GM19438 (cell line): Measurements from ENCODE around the gene DIRAS2.
"Not testable (repeated sequence)": the region's sequence is repeated elsewhere in the genome, so short reads cannot be mapped to it uniquely, and the experiment has no call there.

Source experiments
- ATAC-seq: cut with Tn5 transposase; IDR thresholded peaks from one replicate; pipeline ENCODE4 v1.9.1; 2021; ENCODE audit warnings: low read depth; ENCODE audit not compliant: unreplicated experiment

Gene DIRAS2, protein sequence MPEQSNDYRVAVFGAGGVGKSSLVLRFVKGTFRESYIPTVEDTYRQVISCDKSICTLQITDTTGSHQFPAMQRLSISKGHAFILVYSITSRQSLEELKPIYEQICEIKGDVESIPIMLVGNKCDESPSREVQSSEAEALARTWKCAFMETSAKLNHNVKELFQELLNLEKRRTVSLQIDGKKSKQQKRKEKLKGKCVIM

DNA sequence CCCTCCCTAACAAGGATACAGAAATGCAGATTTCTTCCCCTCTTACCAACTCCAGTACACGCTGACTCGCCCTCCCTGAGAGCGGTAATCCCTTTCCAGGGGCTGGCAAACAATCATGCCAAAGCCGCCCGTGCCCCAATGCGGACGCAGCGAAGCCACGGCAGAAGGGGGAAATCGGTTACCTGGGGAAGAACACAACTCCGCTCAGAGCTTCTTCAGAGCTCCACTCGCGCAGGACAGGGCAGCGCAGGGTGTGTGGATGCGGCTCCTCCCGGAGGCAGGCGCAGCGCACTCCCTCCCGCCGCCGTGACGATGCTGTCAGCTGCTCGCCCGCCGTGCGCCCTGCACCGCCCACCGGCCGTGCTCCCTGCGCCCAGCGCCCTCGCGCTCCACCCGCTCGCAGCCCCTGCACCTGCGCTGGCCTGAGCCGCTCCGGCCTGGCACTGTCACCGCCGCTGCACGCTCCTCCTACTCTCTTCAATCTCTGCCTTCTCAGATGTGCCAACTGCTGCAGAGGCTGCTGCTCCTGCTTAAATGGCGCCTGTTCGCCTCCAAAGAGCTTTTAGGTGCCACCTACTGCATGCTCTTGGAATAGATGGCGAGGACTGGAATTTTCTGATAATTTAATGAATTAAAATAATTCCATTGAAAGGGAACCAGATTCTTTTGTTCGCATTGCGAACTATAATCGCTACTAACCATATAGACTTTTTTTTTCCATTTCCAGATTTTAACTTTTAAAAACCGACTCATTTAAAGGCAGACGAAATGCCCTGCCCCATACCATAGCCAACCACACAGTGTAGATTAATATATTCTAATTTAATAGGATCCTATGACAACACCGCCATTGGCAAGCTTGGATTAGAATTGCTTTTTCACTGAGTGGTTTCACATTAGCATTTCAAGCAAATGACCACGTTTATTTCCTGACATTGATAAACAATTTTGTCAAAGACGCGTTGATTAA, at the start of gene DIRAS2:
Gene DIRAS2 (minus strand): TSS at position 255 of the 970 bp plus-strand sequence. CDS start 28,997 bp downstream, outside the sequence.
- ATAC-seq: no peak

DNA sequence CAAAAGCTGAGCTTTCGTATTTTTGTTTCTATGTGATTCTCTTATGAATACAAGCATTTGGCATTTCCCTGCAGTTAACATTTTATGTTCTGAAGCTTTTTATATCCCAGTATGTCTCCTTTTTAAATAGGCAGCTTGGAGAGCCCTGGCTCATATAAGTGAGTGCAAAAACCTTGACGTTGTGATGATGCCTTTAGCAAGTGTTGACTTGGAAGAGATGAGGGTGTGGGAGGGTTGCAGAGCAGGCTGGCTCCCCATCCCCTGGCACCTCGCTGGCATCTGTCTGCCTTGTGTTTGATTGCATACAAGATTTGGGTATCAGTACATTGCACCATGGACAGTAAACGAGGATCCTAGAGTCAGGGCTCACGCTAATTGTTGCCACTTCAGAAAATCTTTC, 42.1 kb upstream of the DIRAS2 start:
- ATAC-seq: no peak

DNA sequence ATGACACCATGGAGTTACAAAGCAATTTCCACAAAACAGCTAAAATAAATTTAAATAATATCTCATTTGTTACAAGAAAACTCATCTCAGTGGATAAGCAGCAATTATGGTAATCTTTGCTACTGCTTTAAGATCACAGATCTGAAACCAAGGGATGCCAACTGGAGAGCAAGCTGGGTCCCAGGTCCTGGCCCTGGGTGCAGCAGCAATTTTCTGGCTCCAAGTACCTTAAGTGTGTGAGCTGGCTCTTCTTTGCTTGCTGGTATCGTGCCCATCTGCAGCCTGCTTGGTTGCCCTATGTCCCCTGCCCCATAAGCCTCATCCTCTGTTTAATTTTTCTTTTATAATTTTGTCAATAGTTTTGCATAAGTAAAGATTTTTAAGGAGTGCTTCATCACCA, 41.5 kb upstream of the DIRAS2 start:
- no peak for ATAC-seq

DNA sequence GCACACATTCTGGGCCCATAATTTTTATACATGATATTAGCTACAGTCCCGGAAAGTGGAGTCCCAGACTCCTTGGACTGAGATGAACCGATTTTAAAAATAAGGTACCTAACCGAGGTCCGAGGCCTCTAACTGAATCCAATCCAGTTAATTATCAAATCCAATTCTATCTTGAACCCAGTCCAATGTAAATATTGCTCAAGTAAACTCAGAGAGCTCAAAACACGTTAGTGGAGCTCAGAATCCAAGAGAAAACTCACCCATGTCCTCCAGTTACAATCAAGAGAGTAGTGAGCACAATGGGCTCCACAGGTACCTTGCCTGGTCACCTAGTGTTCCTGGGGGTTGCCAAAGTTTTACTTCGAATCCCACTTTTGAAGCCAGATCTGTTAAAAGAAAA, 37.9 kb upstream of the DIRAS2 start:
- ATAC-seq: no peak

DNA sequence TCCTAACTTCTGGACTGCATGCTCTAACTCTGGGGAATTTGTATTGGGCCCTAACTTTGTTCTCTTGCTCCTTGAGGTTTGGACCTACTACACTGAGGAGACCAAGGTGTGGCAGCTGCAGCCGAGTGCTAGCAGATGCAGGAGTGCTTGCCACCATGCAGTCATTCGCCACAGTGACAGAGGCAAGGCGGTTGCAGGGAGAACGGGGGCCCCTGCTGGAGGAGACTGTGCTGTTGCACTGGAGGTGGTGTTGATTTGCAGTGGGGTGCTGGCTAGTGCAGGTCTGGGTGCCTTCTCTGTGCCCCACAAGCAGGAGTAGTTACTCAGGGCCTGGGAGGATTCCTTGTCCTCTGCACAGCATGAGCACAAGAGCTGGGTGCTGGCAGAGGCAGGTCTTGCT, 22.4 kb upstream of the DIRAS2 start:
- no peak for ATAC-seq

DNA sequence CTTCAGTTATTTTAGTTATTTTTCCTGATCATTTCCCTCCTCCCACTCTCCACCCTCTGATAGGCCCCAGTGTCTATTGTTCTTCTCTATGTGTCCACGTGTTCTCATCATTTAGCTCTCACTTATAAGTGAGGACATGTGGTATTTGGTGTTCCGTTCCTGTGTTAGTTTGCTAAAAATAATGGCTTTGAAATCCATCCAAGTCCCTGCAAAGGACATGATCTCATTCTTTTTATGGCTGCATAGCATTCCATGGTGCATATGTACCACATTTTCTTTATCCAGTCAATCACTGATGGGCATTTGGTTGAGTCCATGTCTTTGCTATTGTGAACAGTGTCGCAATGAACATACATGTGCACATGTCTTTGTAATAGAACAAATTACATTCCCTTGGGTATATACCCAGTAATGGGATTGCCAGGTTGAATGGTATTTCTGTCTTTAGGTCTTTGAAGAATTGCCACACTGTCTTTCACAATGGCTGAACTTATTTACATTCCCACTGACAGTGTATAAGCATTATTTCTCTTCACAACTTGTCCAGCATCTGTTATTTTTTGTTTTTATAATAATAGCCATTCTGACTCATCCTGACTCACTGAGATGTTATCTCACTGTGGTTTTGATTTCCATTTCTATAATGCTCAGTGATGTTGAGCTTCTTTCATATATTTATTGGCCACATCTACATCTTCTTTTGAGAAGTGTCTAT, 17.2 kb upstream of the DIRAS2 start:
- no peak for ATAC-seq

DNA sequence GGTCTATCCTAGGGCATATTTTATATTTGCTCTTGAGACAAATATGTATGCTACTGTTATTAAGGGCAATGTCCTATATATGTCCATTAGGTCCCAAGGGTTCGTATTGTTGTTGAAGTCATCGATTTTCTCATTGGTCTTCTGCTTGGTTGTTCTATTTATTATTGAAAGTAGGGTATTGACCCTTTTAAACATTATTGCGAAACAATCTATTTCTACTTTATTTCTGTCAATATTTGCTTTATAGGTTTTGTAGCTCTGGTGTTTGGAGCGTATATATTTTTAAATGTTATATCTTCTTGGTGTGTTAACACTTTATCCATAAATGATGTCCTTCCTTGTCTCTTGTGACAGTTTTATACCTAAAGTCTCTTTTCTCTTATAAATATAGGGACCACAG, 16.2 kb upstream of the DIRAS2 start:
- no peak for ATAC-seq

DNA sequence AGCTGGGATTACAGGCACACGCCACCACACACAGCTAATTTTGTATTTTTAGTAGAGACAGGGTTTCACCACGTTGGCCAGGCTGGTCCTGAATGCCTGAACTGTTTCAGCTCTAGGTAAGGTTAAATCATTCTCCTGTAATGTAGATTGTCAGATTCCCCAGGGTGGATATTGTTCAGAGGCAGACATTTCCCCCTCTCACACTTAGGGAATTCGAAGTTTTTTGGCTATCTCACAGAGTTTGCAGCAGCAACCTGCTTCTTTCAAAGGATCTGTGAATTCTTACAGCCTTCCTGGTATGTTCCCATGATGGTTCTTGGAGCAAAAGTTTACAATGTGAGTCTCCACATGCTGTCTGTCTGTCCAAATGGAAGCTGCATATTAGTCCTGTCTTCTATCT, 15.6 kb upstream of the DIRAS2 start:
- no peak for ATAC-seq

DNA sequence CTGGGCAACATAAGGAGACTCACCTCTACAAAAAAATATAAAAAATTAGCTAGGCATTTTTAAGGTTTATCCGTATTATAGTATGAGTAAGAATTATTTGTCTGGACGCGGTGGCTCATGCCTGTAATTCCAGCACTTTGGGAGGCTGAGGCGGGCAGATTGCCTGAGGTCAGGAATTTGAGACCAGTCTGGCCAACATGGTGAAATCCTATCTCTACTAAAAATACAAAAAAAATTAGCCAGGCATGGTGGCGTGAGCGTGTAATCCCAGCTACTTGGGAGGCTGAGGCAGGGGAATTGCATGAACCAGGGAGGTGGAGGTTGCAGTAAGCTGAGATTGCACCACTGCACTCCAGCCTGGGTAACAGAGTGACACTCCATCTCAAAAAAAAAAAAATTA, 14.3 kb upstream of the DIRAS2 start:
- not testable (repeated sequence) for ATAC-seq

DNA sequence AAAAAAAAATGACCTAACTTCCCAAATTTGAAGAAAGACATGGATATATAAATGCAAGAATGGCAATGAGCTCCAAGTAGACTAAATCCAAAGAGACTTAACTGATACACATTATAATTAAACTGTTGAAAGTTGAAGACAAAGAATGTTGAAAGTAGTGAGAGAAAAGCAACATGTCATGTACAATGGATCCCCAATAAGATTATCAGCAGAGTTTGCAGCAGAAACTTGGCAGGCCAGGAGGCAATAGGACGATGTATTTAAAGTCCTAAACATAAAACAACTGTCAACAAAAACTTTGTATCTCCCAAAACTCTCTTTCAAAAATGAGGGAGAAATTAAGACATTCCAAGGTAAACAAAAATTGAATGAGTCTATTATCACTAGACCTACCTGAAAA, 8.6 kb upstream of the DIRAS2 start:
- ATAC-seq: no peak

DNA sequence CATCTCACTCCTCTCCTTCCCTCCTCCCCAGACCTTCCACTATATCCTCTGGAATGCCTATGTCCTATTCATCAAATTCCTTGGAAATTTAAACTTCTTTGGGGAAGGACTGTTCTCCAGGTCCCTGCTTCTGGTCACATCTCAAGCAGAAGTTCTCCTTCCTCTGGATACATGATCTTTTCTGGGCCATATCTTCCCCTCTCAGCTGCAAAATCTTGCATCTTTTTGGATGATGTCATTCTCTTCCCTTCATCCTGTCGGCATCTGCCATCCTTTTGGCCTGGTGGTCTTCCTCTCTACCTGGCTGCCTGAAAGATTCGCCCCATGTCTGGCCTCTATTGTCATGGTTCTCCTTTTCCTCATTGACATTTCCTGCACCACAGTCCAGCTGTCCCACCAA, 5.2 kb upstream of the DIRAS2 start:
- no peak for ATAC-seq

DNA sequence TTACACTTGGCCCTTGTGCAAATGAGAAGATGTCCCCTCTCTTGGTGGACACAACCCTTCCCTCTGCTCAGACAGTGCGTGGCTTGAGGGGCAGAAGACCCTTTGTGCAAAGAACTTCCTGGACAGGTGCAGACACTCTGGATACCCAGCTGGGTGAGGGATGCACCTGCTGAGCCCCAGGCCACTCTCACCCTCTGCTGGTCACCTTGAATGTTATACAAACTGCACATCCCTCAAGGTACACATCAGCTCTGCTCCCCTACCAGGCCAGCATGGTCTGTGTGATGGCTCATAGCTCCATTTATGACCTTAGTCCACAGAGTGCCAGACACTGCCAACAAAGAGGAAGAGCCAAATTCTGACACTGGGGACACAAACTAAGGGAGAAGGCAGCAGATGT, 3.1 kb upstream of the DIRAS2 start:
- no peak for ATAC-seq

DNA sequence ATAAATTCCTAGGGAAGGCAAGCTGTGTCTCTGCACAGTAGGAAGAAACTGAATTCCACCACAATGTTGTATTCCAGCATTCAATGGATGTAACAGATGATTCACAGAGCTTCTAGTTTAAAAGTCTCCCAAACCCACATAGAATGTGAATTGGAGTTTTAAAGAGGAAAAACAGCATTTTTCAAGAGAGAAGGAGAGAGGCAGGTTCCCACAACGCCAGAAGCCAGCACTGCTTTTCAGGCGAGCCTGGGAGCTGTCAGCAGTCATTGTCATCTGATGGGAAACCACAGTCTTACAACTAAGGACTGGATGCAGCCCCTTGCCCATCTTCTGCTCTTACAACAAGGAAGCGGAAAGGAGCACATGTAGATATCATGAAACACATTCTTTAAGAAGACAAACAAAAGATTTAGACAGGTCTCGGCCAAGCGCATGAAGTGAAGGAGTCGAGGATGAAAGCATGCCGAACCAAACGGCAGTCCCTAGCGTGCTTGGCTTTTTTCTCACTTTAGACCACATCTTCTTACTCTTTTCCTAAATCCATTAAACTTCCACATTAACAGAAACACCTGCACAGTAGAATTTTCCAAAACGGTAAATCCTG, 638 bp downstream of the DIRAS2 start:
- ATAC-seq: no peak

DNA sequence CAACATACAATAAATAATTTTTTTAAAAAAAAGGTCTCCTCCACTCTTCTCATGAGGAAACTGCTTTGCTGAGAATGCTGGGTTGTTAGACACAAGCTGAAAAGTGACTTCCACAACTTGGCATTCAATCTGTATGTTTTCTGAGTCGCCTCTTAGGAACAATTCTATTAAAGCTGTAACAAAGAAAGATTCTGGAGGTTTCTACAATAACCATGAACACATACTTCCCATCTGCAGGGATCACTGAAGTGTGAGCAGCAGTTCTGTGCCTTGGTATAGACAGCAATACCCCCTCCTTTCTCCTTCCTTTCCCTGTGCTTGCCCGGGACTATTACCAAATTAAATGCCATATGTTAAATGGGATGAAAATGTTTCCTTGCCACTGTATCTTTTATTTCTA, 1.5 kb downstream of the DIRAS2 start:
- no peak for ATAC-seq

DNA sequence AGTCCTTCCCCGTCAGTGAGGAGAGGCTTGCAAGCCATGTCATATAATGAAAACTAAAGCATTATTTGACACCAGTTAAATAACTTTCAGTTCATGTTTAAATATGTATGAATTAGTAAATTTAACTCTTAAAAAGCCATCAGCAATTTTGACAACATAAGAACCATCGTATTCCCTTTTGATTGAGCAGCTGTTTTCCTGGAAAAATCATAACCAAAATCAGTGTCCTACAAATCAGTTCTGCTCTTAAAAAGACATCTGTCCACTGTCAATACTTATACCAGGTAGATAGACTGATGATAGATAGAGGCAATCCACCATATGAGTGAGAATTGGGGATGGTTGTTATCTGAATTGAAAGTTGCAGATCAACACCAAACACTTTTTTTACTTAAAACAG, 2.3 kb downstream of the DIRAS2 start:
- ATAC-seq: no peak

DNA sequence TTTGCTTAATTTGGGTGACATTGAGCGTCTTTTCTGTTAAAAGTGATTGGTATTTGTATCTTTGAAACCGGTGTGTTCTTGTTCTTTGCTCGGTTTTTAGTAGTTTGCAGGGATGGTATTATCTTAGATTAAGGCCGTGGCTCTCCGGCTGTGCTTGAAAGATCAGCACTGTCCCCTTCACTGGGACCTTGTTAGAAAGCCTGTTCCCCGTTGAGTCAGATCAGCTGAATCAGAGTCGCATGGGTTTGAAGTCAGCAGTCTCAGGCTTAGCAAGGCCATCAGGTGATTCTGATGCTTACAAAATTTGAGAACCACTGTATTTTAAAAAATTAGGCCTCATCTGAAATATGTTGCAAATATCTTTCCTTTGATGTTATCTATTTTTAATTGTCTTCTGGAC, 5.0 kb downstream of the DIRAS2 start:
- no peak for ATAC-seq

DNA sequence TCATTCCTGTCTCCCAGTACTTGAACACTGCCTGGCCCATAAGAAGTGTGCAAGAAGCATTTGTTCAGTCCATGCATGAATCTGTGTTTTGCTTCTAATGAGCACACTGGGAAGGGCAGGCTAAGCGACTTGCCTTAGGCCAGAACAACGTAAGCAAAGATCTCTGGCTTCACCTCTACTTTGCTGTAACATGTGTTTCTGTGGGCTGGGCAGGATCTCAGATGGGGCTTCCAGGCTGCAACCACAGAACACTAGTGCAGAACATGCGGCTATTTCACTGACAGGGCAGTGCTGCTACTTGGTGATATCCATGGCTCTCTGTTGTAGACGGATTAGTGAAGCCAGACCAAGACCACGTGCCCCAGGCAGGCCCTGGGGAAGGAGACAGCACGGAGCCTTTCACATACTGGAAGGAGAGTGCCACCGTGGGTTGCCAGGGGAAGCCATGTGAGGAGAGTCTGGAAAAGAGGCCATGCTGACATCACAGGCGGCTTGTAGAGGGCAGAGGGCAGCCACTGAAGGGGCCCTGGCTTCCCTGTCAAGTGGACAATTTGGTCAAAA, 9.9 kb downstream of the DIRAS2 start:
- ATAC-seq: no peak

DNA sequence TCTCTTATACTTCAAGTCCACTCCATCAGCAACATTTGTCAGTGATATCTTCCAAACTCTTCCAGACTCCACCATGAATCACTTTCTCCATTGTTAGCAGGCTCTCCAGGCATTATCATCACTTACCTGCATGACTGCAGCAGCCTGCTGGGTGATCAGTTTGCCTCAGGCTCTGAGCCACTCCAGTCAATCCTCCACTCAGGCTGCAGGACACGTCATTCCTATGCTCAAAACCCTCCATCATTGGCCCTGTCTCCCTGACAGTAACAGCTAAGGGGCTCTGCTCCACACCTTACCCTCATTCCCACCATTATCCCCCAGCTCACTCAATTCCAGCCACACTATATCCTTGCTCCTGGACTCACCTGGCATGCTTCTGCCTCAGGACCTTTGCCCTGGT, 10.7 kb downstream of the DIRAS2 start:
- ATAC-seq: no peak

DNA sequence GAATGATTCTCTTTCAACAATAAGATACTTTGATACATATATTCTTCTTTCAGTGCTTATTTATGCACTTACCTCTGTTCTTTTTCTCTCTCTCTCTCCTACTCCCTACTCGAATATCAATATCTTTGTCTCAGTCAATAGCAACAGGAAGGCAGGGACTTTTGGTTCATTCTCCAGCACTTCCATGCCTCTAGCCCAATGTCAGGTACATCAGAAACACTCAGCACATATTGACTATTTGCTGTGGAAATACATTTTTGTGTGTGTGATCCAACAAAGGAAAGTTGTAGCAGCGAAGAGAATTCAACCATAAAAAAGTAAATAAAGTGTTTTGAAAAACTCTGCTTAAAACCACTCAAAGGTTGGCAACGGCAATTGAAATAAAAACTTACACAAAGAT, 12.6 kb downstream of the DIRAS2 start:
- no peak for ATAC-seq

DNA sequence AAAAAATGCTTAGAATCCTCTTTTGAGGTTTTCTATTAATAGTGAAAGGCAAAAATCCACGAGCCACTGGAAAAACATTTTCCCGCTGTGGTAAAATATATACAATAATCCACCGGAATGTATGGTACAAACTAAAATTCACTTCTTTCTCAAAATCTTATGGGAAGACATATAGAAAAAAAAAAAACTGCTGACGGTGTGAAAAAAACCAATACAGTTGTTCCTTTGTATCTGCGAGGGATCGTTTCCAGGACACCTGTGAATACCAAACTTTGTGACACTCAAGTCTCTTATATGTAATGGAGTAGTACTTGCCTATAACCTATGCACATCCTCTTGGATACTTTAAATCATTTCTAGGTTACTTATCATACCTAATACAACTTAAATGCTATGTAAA, 13.3 kb downstream of the DIRAS2 start:
- ATAC-seq: no peak

DNA sequence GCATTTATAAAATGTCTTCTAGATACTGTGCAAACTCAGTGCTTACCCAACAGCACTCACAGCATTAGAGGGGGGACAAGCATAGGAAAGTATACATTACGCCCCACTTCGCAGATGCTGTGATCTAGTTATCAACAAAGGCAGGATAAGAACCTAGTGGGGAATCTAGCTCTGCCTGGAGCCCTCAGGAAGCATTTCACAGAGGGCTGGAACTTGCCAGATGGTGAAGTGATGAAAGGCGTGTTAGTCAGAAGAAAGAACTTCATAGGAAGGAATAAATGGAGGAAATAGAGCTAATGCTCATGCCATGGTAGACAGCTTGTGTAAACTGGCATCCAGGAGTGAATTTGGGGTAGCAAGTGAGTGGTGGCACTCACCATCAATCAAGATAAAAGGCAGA, 25.8 kb downstream of the DIRAS2 start:
- no peak for ATAC-seq
